Measurements from ENCODE around the gene TTC6. TPM values are rescaled to one million over a fixed set of nuclear protein-coding genes. Genes with fewer than 3 reads are reported as not detected.

Gene TTC6
- total and polyA plus RNA-seq, 2 donors: under 0.01 to 0.16 TPM

- Histone ChIP-seq H3K36me3 (ENCODE audit: control insufficient read depth in 2 of 2, insufficient read depth in 2 of 2, low read length in 1 of 2) (no peaks in the 10 kb centered on the region), H3K27ac (ENCODE audit: low read depth in 1 of 2, low read length in 1 of 2) (no peak overlapping the region), H3K27me3 (ENCODE audit: control insufficient read depth in 2 of 2, insufficient read depth in 1 of 2, low read length in 1 of 2) (peaks cover 80 to 96% of the 10 kb centered on the region in 2 donors), H3K4me1 (ENCODE audit: control insufficient read depth in 2 of 2, insufficient read depth in 2 of 2, low read length in 2 of 2) (no peaks in the 10 kb centered on the region), H3K4me3 (ENCODE audit: low read length in 2 of 2) (no peak overlapping the region), H3K9me3 (ENCODE audit: control insufficient read depth in 2 of 2, insufficient read depth in 1 of 2, low read length in 1 of 2) (peaks cover 3% of the 10 kb centered on the region in 2 donors)
- WGBS: 14% methylated on average over 6 of the region's 6 CpGs
- no peak for DNase-seq (ENCODE audit: low read depth in 6 of 9, low spot score in 9 of 9)
Measured at GRCh38 chr14:37589715-37590427, 5.6 kb upstream of the TTC6 start.

- no peaks in the 10 kb centered on the region for H3K36me3 ChIP-seq (ENCODE audit: control insufficient read depth in 2 of 2, insufficient read depth in 2 of 2, low read length in 1 of 2)
- H3K27ac ChIP-seq (ENCODE audit: low read depth in 1 of 2, low read length in 1 of 2): no peak overlapping the region
- no peak overlapping the region for H3K4me3 ChIP-seq (ENCODE audit: low read length in 2 of 2)
- no peaks in the 10 kb centered on the region for H3K4me1 ChIP-seq (ENCODE audit: control insufficient read depth in 2 of 2, insufficient read depth in 2 of 2, low read length in 2 of 2)
- no peak for DNase-seq (ENCODE audit: low read depth in 6 of 9, low spot score in 9 of 9)
- peaks cover 80 to 95% of the 10 kb centered on the region in 2 donors for H3K27me3 ChIP-seq (ENCODE audit: control insufficient read depth in 2 of 2, insufficient read depth in 1 of 2, low read length in 1 of 2)
- peaks cover 3% of the 10 kb centered on the region in 2 donors for H3K9me3 ChIP-seq (ENCODE audit: control insufficient read depth in 2 of 2, insufficient read depth in 1 of 2, low read length in 1 of 2)
- 20% methylated on average over 4 of the region's 4 CpGs for WGBS
Measured at GRCh38 chr14:37590428-37591139, 4.8 kb upstream of the TTC6 start.

GRCh38 chr14:37591311-37591940 lies 4.0 kb upstream of the TTC6 start:
- H3K9me3 ChIP-seq (ENCODE audit: control insufficient read depth in 2 of 2, insufficient read depth in 1 of 2, low read length in 1 of 2): peaks cover 4 to 7% of the 10 kb centered on the region in 2 donors
- no peak overlapping the region for H3K4me3 ChIP-seq (ENCODE audit: low read length in 2 of 2)
- H3K27ac ChIP-seq (ENCODE audit: low read depth in 1 of 2, low read length in 1 of 2): no peak overlapping the region
- H3K4me1 ChIP-seq (ENCODE audit: control insufficient read depth in 2 of 2, insufficient read depth in 2 of 2, low read length in 2 of 2): no peaks in the 10 kb centered on the region
- WGBS: 6% methylated on average over 45 of the region's 45 CpGs
- no peaks in the 10 kb centered on the region for H3K36me3 ChIP-seq (ENCODE audit: control insufficient read depth in 2 of 2, insufficient read depth in 2 of 2, low read length in 1 of 2)
- H3K27me3 ChIP-seq (ENCODE audit: control insufficient read depth in 2 of 2, insufficient read depth in 1 of 2, low read length in 1 of 2): peaks cover 79 to 95% of the 10 kb centered on the region in 2 donors
- no peak for DNase-seq (ENCODE audit: low read depth in 6 of 9, low spot score in 9 of 9)

GRCh38 chr14:37591941-37592481 lies 3.4 kb upstream of the TTC6 start:
- Histone ChIP-seq H3K27me3 (ENCODE audit: control insufficient read depth in 2 of 2, insufficient read depth in 1 of 2, low read length in 1 of 2) (peaks cover 83 to 95% of the 10 kb centered on the region in 2 donors), H3K4me3 (ENCODE audit: low read length in 2 of 2) (no peak overlapping the region), H3K36me3 (ENCODE audit: control insufficient read depth in 2 of 2, insufficient read depth in 2 of 2, low read length in 1 of 2) (no peaks in the 10 kb centered on the region), H3K4me1 (ENCODE audit: control insufficient read depth in 2 of 2, insufficient read depth in 2 of 2, low read length in 2 of 2) (no peaks in the 10 kb centered on the region), H3K27ac (ENCODE audit: low read depth in 1 of 2, low read length in 1 of 2) (no peak overlapping the region), H3K9me3 (ENCODE audit: control insufficient read depth in 2 of 2, insufficient read depth in 1 of 2, low read length in 1 of 2) (peaks cover 4 to 8% of the 10 kb centered on the region in 2 donors)
- no peak for DNase-seq (ENCODE audit: low read depth in 6 of 9, low spot score in 9 of 9)
- WGBS: 11% methylated on average over 58 of the region's 58 CpGs

- peaks cover 6 to 12% of the 10 kb centered on the region in 2 donors for H3K9me3 ChIP-seq (ENCODE audit: control insufficient read depth in 2 of 2, insufficient read depth in 1 of 2, low read length in 1 of 2)
- H3K36me3 ChIP-seq (ENCODE audit: control insufficient read depth in 2 of 2, insufficient read depth in 2 of 2, low read length in 1 of 2): no peaks in the 10 kb centered on the region
- 14% methylated on average over 42 of the region's 42 CpGs for WGBS
- H3K27me3 ChIP-seq (ENCODE audit: control insufficient read depth in 2 of 2, insufficient read depth in 1 of 2, low read length in 1 of 2): peaks cover 85 to 95% of the 10 kb centered on the region in 2 donors
- DNase-seq (ENCODE audit: low read depth in 6 of 9, low spot score in 9 of 9): no peak
- no peak overlapping the region for H3K27ac ChIP-seq (ENCODE audit: low read depth in 1 of 2, low read length in 1 of 2)
- no peak overlapping the region for H3K4me3 ChIP-seq (ENCODE audit: low read length in 2 of 2)
- no peaks in the 10 kb centered on the region for H3K4me1 ChIP-seq (ENCODE audit: control insufficient read depth in 2 of 2, insufficient read depth in 2 of 2, low read length in 2 of 2)
Measured at GRCh38 chr14:37592482-37593408, 2.7 kb upstream of the TTC6 start.

GRCh38 chr14:37593511-37594237 lies 1.8 kb upstream of the TTC6 start:
- H3K27me3 ChIP-seq (ENCODE audit: control insufficient read depth in 2 of 2, insufficient read depth in 1 of 2, low read length in 1 of 2): peaks cover 84 to 95% of the 10 kb centered on the region in 2 donors
- no peaks in the 10 kb centered on the region for H3K4me1 ChIP-seq (ENCODE audit: control insufficient read depth in 2 of 2, insufficient read depth in 2 of 2, low read length in 2 of 2)
- H3K9me3 ChIP-seq (ENCODE audit: control insufficient read depth in 2 of 2, insufficient read depth in 1 of 2, low read length in 1 of 2): peaks cover 8 to 12% of the 10 kb centered on the region in 2 donors
- no peak for DNase-seq (ENCODE audit: low read depth in 6 of 9, low spot score in 9 of 9)
- H3K36me3 ChIP-seq (ENCODE audit: control insufficient read depth in 2 of 2, insufficient read depth in 2 of 2, low read length in 1 of 2): no peaks in the 10 kb centered on the region
- WGBS: 17% methylated on average over 14 of the region's 14 CpGs
- H3K27ac ChIP-seq (ENCODE audit: low read depth in 1 of 2, low read length in 1 of 2): no peak overlapping the region
- no peak overlapping the region for H3K4me3 ChIP-seq (ENCODE audit: low read length in 2 of 2)

GRCh38 chr14:37594238-37594970 lies 1.0 kb upstream of the TTC6 start:
- 3% methylated on average over 54 of the region's 56 CpGs for WGBS
- Histone ChIP-seq H3K27ac (ENCODE audit: low read depth in 1 of 2, low read length in 1 of 2) (no peak overlapping the region), H3K36me3 (ENCODE audit: control insufficient read depth in 2 of 2, insufficient read depth in 2 of 2, low read length in 1 of 2) (no peaks in the 10 kb centered on the region), H3K4me3 (ENCODE audit: low read length in 2 of 2) (peak overlapping the region in 1 of 2 donors; percentile 34), H3K4me1 (ENCODE audit: control insufficient read depth in 2 of 2, insufficient read depth in 2 of 2, low read length in 2 of 2) (no peaks in the 10 kb centered on the region), H3K27me3 (ENCODE audit: control insufficient read depth in 2 of 2, insufficient read depth in 1 of 2, low read length in 1 of 2) (peaks cover 84 to 95% of the 10 kb centered on the region in 2 donors), H3K9me3 (ENCODE audit: control insufficient read depth in 2 of 2, insufficient read depth in 1 of 2, low read length in 1 of 2) (peaks cover 10 to 12% of the 10 kb centered on the region in 2 donors)
- peak in 4 of 9 donors; percentile 22 to 72 (median 46) for DNase-seq (ENCODE audit: low read depth in 6 of 9, low spot score in 9 of 9)
